ENCODE results near the gene KLHL35.

Gene KLHL35

GRCh38 chr11:75469785-75470405, 36.9 kb upstream of the KLHL35 start:
- DNase-seq (ENCODE audit: low read depth), result no peak

DNA sequence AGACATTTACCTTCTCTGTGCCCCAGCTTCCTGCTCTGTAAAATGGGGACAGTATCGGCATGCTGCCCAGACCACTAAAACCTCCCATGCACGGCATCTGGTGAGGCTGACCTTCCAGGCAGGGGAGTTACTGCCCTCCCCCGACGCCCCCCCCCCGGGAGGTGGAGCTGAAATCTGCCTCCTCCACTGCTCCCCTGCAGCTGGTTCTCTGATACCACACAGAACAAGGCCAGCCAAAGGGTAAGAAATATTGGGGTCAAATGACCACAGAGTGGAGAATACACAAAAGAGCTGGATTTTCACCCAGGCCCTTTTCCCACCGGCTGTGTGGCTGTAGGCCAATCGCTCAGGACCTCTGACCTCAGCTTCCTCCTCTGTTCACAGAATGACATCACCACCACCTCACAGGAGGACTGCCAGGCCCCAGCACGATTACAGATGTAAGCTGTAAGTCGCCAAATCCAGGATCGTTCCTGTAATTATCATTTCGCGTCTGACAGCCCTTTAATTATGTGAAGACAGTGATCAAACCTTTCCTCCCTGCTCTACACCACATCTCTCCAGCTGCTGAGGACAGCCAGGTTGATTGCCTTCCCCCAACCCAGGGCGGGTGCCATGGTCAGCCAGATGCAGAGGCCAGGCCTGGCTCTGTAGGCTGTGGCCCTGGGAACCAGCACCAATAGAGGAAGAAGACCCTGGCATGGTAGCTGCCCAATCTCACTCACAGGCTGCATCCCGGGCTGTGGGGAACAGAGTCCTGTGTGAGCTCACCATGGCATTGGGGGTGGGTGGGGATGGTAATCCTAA, 35.7 kb upstream of the KLHL35 start:
- DNase-seq (ENCODE audit: low read depth), result no peak

DNA sequence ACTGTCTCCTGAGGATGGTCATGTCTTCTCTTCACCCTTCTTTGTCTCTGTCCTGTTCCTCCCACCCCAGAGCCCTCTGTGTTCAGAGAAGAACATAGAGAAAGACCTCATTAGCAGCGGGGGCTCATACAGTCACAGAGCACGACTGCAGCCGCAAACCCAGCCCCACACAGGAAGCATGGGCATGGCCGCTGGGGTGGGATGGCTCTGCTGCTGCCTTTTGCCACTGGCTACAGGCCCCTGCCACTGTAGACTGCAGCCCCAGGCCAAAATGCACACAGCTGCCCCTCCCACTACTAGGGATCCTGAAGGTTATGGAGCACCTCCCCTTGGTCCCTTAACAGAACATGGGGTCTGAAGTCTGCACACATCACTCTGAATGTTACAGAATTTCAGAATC, 34.9 kb upstream of the KLHL35 start:
- no peak for DNase-seq (ENCODE audit: low read depth)

DNA sequence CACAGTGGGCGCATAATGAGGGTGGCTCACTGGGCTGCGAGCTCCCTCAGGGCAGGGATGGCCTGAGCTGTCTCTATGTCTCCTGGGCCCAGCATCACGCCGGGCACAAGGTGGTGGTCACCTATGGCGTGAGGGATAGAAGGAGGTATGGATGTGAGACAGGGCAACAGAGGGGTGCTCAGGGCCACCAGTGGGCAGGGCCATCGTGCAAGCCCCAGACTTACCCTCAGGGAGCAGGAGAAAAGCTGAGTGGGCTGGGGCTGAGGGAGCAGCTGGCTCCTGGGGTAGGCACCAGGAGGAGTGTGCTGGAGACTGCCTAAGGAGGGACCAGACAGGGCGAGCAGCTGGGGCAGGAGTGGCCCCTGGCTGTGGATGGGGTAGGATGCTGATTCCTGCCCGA, 34.3 kb upstream of the KLHL35 start:
- DNase-seq (ENCODE audit: low read depth), result no peak

GRCh38 chr11:75465701-75466531, 32.9 kb upstream of the KLHL35 start:
- DNase-seq (ENCODE audit: low read depth), result no peak

DNA sequence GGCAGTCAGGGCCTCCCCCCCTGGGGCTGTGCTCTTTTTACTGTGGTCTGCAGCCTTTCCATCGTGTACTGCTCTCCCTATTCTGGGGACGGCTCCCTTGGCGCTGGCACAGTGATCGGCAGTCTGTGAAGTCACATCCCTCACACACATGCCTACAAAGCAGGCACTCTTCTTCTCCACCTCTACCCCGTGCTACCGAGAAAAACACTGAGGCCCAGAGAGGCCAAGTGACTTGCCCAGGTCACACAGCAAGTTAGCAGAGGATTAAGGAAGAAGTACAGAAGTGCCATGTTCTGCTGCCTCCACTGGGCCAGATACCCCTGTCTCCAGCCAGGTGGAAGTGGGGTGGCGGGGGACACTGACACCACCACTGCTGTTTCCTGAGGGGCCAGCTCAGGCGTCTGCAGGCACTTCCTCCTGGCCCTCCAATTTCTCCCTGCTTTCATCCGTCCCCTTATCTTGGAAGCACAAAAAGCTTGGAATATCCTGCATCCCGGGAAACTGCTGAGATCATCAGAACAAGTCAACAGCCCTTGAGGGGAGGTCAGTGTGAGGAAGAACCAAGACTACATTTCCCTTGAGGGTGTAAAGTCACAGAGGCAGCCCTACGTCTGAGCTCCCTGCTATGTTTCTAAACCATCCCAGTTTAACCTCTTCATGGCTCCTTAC, 30.2 kb upstream of the KLHL35 start:
- no peak for DNase-seq (ENCODE audit: low read depth)

DNA sequence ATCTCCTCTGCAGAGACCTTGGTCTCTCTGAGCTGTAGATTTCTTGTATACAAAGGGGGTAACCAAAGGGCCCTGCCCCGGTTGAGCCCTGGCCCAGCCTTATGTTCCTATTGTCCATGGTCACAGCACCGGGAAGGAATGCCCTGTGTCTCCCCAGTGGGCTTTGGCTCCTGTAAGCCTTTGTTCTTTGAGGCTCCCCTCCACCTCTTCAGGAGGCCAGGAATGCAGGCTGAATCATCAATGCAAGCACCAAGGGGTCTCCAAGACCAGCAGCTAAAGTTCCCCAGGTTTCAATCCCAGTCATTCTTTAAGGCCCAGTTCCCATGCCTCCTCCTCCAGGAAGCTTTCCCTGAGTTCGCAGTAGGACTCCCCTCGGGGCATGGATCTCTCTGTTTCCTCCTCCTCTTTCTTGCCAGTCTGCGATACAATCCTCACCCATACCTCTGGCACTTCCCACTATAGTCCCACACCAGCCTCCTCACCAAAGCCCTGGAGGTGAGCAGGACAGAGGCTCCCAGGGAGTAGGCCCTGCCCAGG, 29.2 kb upstream of the KLHL35 start:
- DNase-seq (ENCODE audit: low read depth), result no peak

- no peak for DNase-seq (ENCODE audit: low read depth)
Measured at GRCh38 chr11:75461151-75461550, 28.1 kb upstream of the KLHL35 start.

- DNase-seq (ENCODE audit: low read depth), result no peak
Measured at GRCh38 chr11:75456596-75457183, 23.7 kb upstream of the KLHL35 start.

GRCh38 chr11:75454987-75455386, 22.0 kb upstream of the KLHL35 start:
- no peak for DNase-seq (ENCODE audit: low read depth)

DNA sequence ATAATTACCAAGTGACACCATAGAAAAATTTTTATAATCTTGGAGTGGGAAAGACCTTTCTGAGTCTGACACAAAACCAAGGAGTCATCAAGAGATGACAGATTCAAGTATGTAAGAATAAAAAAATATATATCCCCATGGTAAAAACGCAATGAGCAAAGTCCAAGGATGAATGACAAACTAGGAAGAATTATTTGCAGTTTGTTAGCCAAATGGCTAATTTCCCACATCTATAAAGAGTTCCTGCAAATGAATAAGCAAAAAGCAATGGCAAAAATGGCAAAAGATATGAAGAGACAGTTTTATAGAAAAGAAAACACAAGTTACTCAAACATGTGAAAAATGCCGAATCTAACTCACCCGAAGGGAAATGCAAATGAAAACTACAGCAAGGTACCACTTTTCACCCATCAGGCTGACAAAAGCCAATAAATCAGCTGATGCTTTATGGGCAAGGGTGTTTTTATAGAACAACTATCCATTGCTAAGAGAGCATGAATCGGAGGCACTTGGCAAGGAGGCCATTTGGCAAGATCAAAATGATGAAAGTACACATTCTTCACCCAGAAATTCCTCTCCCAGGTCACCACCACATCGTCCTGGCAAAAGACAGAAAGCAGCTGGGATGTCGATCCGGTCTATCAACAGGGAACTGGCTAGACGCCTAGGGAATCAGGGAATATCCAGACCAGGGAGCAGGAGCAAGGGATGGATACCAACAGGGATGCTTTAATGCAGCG, 21.1 kb upstream of the KLHL35 start:
- DNase-seq (ENCODE audit: low read depth), result no peak

GRCh38 chr11:75450826-75451821, 18.1 kb upstream of the KLHL35 start:
- DNase-seq (ENCODE audit: low read depth), result no peak

DNA sequence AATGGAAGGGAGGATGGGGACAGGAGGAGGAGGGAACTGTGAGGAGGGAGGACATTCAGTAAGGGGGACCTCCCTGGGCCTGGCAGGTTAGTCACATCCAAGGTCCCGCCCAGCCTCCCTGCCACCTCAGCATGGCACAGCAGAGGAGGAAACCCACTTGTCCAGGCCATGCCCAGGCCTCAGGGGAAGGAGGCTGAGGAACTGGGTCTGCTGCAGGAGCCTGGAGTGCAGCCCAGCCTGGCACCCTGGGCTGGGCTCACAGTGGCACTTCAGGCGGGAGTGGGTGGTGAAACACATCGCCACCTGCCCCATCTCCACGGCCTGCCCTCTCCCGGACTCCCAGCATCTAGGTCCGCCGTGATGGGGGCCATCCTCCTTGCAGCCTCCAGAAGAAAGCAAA, 17.2 kb upstream of the KLHL35 start:
- DNase-seq (ENCODE audit: low read depth), result no peak

- no peak for DNase-seq (ENCODE audit: low read depth)
Measured at GRCh38 chr11:75449776-75450175, 16.8 kb upstream of the KLHL35 start.

DNA sequence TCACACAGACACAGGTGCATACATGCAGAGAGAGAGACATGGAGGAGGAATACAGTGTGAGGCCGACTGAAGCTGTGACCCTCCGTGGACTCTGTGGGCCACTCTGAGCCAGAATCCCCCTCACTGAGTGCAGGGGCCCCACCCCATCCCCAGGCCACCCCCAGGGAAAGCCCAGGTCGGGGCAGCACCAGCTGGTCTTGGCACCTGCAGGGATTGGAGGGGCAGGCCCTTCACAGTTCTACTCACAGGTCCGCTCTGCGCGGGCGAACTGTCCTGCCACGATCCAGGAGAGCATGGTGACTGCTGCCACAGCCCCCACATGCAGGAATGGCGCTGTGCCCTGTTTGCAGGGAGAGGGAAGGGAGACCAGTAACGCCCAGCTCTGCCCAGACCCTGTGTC, 16.3 kb upstream of the KLHL35 start:
- DNase-seq (ENCODE audit: low read depth), result no peak

- no peak for DNase-seq (ENCODE audit: low read depth)
Measured at GRCh38 chr11:75447415-75447814, 14.4 kb upstream of the KLHL35 start.

DNA sequence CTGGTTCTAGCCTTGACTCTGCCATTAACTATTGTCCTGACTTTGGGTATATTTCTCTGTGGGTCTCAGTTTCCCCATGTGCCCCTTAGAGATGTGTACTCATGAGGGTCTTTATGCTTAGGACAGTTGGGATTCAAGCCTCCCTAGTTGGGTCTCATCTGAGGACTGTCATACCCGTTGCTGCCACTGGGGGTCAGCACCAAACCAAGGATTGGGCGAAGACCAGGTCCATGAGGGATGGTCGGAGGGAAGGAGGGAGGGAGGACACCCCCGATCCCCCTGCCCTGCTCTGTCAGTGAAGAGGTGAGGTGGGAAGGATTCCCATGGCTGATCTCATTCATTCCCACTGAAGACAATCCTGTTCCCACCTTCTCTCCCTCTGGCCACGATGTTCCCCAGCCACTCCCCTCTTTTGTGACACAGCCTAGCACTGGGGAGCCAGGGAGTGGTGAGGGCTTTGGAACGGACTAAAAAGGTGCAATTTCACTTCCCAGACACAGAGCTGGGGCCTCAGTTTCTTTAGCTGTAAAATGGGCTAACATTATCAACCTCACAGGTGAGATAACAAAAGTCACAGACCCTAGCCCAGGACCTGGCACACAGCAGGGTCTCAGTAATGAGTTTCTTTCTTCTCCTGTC, 12.4 kb upstream of the KLHL35 start:
- DNase-seq (ENCODE audit: low read depth), result peak; percentile 60

GRCh38 chr11:75443043-75443442, 10.0 kb upstream of the KLHL35 start:
- DNase-seq (ENCODE audit: low read depth), result no peak
